ENCODE data around the gene CLIP2.

CLIP2 gene

DNA sequence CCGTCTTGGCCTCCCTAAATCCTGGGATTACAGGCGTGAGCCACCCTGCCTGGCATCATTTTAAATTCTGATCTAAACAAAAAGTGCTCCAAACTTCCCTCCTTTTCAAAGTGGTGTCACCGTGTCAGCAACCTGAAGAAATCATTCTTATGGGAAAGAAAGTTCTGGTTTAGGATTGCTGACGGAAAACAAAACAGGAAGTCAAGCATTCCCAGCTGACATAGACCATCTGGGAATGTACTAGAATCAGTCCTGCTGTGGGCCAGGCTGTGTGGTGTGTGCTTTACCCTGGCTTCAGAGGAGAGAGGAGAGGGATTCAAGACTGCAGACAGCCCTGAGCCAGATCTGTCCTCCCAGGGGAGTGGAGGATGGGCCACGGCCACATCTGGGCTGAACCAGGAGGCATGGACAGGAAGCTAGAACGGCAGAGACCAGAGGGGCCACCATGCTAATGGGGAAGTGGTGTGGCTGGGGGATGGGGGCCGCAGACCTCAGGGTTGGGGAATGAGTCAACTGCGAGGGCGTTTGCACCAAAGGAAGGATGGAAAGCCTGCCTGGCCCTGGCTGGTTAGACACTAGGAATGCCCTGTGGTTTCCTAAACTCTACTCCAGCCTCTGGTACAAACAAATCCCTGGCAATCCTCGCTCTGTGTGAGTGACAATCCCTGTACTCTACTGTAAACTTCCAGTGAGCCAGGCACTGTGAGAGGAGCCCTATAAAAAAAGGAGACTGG lies 16.7 kb upstream of the CLIP2 start:
- no peak for DNase-seq

DNA sequence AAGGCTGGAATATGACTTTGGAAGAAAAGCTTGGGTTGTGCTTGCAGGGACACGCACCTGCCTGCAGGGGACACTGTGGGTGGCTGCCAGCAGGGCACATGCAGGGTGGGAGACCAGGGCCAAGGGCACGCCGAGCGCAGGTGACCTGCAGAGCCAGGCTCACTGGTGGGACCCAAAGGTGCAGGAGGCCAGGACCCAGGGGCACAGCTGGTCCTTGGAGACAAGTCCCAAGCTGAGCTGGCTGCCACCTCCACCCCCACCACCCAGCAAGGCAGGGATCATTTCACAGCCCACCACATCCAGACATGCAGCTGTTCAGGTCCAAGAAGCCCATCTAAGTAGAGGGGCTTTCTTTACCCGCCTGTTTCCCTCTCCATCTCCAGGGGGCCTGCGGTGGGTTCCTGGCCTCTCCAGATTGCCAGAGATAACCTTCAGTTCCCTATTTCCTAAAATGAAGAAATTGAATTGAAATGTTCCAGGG lies 13.8 kb upstream of the CLIP2 start:
- DNase-seq = no peak

DNA sequence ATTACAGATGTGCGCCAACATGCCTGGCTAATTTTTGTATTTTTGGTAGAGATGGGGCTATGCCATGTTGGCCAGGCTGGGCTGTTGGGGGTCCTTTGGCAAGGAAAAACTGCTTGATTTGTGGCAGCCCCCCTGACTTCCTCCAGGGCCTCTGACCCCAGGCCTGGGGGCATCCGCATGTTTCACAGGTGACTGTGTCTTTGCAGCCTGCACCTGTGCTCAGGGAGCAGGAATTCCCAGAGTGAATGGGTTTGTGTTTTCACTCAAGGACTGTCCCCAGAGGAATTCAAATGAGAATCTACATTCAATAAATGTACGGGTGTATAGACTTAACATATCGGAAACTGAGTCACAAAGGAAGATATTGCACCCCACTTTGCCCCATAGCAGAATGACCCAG lies 11.6 kb upstream of the CLIP2 start:
- no peak for DNase-seq

DNA sequence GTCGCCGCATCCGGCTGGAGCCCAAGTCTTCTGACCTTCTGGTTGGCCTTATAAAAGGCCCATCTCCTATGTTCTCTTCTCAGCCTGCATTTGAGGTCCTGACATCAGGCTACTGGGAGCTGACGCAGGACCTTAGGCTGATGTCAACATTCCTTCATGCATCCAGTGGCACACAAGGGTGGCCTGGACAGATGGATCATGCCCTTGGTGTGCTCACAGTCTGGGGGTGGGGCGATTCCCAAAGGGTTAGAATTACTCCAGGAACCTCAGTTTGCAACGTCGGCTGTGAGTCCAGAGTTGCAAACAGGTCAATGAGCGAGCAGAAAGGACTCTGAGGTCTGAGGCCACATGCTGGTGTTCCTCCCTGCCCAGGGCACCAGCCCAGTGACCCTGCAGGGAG lies 8.2 kb upstream of the CLIP2 start:
- no peak for DNase-seq

DNA sequence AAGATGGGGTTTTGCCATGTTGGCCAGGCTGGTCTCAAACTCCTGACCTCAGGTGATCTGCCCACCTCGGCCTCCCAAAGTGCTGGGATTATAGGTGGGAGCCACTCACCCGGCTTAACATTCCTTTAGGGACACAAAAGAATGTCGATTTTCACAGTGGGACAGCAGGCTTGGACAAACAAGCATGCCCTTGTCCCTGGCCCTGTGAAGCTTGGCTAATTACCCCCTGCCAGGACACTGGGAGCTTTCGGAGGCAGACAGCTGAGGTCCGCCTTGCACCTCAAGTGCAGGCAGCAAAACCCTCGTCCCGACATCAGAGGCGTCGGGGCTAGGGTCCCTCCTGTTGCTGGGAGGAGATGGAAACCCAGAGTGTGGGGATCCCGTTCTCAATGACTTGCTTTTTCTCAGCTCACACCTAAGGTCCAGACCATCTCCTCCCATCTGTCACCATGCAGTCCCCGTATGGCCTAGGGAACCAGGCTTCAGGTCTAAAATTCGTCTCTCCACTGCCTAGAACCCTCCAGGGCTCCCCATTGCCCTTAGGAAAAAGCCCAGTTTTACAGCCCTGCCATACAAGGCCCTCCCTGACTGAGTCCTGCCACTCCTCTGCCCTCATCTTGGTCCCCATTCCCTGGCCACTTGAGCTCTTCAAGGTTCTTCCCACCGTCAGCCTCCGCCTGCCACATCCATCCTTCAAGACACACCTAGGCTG lies 6.3 kb upstream of the CLIP2 start:
- DNase-seq = no peak

DNA sequence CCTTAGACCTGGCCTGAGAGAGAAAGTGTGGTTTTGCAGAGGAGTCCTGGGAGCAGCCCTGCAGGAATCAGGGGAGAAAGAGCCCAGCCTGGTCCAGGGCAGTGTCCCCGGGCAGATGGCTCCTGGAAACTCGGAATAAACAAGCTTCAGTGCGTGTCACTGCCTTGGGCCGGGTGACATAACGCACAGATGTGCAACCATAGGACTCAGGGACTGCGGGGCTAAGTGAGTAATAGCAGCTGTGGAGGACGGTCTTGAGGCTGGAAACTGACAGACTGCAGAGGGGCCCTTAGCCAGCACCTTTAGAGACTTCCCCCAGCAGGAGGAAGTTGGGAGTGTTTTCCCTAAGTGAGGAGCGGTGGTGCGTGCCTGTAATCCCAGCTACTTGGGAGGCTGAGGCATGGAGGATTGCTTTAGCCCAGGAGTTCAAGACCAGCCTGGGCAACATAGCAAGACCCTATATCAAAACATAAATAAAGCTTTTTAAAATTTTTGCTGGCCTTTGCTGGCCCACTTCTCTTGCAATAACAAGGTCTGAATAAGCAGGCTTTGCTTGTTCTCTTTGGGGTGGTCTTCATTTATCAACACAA lies 5.3 kb upstream of the CLIP2 start:
- no peak for DNase-seq

DNA sequence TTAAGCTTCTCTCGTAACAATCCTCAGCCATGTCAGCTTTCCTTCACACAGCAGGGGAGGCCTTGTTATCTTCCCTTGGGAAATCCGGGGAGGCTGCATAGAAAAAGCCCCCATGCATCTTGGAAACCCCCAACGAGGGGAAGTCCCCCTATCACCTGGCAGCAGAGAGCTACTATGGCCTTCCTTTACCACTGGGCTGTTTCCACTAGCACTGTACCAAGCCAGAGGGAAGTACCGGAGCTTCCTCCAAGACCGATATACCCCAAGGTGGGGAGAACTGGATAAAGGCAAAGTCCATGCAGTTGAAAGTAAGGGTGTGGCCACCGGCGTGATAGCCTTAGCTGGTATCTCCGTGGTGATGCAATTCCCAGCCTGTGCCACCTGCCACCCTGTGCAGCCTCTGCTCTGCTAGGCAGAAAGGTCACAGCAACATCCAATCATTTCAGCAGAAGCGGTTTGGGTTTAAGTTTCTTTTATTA lies 4.4 kb upstream of the CLIP2 start:
- DNase-seq = no peak

DNA sequence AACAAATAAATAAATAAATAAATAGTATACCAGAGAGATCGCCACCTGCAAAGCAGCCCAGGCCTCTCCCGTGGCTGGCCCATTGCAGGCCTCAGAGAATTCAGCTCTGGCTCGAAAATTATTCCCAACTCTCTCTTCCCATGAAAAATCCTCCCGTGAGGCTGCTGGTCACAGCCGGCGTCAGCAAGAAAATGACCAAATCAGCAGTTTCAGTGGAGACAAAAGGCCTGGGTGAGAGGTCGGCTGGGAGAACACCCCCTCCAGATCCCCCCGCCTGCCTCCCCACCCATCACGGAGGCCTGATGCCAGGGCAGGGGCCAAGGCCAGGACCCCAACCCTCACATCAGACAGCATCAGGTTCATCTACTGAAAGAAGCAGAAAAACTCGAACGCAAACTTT lies 3.1 kb upstream of the CLIP2 start:
- no peak for DNase-seq

DNA sequence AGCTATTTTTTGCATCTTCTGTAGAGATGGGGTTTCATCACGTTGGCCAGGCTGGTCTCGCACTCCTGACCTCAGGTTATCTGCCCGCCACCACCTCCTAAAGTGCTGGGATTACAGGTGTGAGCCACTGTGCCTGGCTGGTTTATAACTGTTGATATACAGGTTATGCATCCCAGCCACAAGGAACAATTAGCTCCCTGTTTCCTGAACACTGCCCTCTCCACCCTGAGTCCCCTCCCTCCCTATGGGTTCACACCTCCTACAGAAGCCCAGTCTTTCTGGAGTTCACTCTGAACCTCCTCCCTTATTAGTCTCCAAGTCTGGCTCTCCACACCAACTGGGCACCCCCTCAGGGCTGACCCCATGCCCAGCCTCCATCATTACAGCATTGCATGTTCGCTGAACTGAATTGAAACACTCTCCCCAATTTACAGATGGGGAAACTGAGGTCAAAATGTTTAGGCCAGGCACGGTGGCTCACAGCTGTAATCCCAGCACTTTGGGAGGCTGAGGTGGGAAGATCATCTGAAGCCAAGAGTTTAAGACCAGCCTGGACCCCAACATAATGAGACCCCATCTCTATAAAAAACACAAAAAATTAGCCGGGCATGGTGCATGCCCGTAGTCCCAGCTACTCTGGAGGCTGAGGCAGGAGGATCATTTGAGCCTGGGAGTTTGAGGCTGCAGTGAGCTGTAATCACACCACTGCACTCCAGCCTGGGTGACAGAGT lies 1.7 kb upstream of the CLIP2 start:
- no peak for DNase-seq

DNA sequence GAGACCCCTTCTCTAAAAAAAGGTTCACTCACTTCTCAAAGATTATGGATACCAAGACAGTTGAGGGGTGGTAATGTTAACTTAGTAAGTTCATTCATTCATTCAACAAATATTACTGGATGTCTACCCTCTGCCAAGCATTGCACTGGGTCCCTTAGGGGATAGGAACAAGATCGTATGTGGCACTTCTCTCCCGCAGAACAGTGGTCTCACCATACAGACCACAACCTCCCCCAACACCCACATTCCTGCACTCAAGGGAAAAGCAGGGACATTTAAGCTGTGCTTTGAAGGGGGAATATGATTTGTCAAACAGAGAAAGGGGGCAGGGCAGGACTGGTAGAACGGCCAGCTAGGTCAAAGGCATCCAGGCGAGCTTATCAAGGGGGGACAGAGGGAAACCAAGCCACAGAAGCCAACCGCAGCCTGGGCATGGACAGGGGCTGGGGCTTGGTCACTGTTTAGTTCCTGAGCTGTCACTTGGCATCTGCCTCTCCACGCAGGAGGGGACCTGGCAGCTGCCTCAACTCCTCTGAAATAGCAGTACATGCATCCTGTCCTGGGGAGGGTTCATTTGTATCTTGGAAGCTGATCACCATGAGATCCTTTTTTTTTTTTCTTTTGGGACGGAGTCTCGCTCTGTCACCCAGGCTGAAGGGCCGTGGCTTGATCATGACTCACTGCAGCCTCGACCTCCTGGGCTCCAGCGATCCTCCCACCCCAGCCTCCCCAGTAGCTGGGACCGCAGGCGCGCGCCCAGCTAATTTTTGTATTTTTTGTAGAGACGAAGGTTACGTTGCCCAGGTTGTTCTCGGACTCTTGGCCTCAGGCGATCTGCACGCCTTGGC lies 949 bp upstream of the CLIP2 start:
- DNase-seq = no peak

DNA sequence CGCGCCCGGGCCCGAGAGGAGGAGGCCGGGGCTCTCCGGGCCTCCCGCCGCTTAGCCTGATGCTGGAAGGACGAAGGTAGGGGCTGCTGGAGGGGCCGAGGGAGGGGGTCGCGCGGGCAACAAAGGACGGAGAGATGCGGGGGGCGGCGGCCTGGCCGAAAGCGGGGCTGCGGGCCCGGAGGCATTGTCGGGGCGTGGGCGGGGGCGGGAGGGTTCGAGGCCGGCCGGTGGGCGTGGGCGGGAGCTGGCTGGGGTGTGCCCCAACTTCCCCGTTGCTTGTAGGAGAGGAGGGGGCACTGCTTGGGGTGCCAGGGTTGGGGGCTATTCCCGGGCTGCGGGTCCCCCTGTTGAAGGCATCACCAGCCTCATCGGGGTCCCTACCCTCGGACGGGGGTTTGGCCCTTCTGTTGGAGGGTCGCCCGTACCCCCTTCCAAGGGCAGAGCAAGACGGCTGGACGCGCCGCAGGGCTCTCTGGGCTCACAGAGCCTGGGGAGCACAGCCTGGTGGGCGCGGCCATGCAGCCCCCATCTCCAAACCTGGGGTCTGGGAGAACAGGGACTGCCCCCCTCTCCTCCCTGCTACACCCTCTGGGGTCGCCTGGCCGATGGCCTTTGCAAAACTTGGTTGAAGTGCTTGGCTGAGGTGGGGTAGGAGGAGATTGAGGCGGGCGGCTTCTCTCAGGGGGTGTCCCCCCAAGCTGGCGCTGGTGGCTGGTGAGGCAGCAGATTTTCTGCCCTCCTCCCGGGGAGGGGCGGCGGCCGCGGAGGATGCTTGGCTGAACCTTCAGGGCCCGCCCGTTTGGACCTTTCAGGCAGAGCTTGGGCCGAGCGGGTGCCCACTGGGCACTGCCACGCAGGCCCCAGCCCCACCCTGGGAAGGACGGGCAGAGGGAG lies 699 bp downstream of the CLIP2 start:
- DNase-seq = peak; percentile 19

DNA sequence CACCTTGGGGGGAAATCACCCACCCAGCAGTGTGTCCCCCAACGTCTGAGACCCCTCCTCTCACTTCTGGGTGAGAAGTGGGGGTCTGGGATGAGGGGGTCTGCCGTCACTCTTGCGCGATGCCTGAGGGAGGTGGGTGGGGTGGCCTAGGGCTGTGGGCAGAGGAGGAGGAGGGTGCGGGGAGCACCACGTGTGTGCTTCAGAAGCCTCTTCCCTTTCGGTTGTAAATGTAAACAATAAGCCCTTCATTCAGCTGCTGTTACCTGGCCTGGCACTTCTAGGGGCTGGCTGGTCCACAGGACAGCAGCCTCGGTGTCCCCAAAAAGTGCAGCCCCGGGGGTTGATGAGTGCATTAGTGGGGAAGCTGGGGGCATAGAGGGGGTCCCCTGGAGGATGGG lies 1.3 kb downstream of the CLIP2 start:
- DNase-seq = no peak

DNA sequence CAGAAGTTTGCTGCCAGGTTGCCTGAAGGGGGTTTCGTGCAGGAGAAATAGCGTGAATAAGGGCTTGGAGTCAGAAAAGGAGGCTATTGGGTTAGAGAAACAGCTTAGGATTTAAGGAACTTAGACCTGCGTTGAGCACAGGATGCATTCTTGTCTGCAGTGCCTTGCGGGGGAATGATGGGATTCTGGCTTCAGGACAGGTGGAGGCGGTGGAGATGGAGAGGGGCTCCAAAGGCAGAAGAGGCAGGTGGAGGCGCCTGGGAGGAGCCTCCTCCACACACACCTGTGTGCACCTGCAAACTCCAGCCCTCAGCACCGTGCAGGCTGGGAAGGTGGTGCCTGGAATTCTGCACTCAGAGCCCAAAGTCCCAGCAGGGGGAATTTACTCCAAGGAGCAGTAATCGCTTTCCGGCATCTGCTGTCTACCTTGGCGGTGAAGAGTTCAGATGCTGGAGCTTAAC lies 1.8 kb downstream of the CLIP2 start:
- no peak for DNase-seq

DNA sequence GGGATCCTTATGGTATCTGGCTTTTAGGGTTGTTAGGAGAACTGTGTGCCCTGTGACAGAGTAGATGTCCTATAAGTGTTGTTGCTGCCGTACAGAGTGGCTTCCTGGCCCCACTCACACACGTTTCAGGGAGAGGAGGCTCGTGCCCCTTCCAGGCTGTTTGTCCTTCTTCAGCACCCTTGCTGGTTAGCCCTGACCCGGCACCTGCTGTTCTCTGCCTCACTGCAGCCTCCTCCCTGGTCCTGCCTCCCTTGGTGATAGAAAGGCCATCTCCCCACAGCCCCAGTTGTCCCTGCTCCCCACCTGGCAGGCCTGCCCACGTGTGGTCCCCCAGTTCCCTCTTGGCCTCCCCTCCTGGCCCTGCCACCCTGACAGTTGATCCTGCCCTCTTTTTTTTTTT lies 2.3 kb downstream of the CLIP2 start:
- DNase-seq = no peak

DNA sequence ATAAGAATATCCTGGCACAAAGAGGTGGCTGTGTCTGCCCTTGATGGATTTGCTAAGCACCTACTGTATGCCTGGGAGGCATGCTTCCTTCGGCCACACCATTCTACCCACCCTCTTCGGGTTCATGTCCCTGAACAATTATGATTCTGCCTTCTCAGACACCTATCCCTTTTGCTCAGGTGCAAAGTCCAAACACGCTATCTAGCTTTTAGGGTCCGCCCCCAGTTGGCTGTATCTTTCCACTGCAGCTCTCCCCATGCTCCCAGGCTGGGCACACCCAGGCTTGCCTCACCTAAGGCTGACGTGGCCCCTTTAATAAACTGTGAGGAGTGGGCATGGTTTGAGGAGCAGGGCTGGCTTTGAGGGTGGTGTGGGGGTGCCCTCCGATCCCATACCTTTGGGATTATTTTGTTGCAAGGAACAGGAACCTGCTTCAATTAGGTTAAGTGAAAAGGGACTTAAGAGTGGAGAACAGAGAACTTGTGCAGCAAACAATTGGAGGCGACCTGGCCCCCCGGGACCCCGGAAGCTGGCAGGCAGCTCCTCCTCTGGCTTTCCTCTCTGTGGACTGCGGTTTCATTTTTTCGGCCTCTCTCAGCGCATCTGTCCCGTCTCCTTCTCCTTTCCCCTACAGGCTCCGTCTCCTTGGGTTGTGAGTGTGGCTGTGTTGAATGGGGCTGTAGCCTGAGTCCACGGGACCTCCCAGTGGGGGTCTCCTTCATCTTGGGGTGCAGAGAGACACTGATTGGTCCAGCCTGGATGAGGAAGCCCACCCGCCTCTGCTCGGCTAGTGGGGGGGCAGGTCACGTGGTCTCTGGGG lies 3.8 kb downstream of the CLIP2 start:
- DNase-seq = no peak

DNA sequence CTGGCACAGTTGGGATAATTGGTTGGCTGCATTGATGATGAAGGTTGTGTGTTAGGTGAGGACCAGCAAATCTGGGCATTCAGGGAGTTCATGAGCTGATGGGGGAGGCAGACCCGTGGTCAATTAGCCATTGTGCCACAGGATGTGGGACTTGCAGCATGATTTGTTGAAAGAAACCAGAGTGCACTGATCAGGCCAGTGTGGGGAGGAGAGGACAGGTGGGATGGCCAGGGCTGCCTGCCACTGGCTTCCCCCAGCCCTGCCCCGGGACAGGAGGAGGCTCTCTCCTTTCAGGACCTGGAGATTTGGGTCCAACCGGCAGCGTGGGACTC lies 4.3 kb downstream of the CLIP2 start:
- DNase-seq = no peak

DNA sequence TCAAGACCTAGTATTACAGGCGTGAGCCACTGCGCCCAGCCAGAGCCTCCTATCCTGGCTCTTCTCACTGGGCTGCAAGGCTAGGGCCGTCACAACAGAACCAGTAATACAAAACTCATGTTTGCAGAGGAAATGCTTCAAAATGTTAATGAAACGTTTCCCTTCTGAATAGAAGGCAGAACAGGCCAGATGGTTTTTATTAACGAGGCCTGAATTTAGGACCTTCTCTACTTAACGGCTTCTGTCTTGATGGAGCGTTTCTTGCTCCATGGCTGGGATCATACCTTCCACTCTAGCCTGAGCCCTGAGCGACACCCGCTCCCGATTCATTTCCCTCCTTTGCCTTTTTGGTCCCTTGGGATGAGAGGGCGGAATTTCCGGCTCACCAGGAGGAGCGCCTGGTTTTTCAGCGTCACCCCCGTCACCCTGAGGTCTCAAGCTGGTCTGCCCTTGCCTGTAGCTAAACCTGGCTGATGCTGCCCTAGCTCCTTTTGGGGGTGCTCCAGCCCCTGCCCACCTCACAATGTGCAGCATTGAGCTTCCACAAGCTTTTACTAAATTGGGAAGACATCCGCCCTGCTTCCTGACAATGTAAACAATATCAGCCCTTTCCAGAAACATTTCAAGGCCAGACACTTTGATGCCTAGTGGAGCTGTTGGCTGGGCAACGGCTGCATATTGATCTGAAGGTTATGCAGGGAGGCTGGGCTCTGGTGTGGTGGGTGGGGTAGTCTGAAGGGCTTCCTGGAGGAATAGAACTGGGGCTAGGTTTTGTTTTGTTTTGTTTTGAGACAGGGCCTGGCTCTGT lies 5.2 kb downstream of the CLIP2 start:
- no peak for DNase-seq

DNA sequence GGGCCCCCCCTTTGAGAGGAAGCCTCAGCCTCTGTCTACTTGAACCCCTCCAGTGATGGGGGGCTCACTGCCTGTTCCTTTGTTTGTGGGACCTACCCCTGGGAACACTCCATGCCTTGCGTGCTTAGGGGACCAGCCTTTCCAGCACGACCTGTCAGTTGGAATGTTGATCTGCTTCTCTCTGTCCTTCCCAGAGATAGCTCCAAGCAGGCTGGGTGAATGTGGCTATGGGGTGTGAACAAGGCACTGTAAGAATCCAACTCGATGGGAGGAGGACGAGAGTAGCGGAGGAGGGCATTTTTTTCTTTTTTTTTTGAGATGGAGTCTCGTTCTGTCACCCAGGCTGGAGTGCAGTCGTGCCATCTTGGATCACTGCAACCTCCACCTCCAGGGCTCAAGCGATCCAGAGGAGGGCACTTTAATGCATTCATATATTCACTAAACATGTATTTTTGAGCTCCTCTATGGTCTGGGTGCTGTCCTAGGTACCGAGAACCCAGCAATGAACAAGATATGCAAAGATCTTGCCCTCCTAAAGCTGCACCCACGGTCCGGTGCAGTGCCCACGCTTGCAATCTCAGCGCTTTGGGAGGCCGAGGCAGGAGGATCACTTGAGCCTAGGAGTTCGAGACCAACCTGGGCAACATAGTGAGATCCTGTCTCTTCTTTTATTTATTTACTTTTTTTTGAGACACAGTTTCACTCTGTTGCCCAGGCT lies 8.5 kb downstream of the CLIP2 start:
- DNase-seq = no peak

DNA sequence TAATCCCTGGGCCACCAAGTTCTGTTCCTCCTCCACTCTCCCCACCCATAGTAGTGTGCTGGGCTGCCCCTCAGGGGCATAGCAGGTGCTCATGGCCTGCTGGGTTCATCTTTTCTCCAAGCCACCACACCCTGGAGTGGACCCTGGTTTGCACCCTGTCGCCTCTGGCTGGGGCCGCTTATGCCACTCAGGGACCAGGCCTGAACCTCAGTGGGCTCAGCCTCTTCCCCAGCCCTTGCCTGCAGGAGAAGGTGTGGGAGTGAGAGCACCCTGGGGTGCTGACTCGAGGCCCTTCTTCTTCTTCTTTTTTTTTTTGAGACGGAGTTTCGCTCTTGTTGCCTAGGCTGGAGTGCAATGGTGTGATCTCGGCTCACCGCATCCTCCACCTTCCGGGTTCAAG lies 10.2 kb downstream of the CLIP2 start:
- no peak for DNase-seq
